Small intestine (tissue), 7 donors: ENCODE results near the gene TMEM108. TPM values are rescaled to one million over a fixed set of nuclear protein-coding genes. Genes with fewer than 3 reads are reported as not detected.

Experiments
- DNase-seq, 2 donors: peaks; one replicate each; pipeline versions ENCODE4 v3.0.0 to v3.0.0-alpha.2; 2013
- FAIRE-seq: peaks from 2 replicates; lab custom pipeline; 2012; peaks lifted over from hg19 to GRCh38; lab: Jason Lieb, UNC
- H3K27ac ChIP-seq, 3 donors: one replicate each; pipeline ENCODE4 v1.5.1; 2013; ENCODE audit warnings: low read length in 2 of 3, mild to moderate bottlenecking in 2 of 3, control low read depth in 1 of 3, inconsistent platforms in 1 of 3, low read depth in 1 of 3, moderate library complexity in 1 of 3
- H3K27me3 ChIP-seq, 3 donors: one replicate each; pipeline ENCODE4 v1.6.1; 2013; ENCODE audit warnings: low read length in 3 of 3, inconsistent platforms in 1 of 3; ENCODE audit not compliant: control insufficient read depth in 3 of 3, insufficient read depth in 3 of 3
- H3K36me3 ChIP-seq, 3 donors: one replicate each; pipeline ENCODE4 v1.6.1; 2013; ENCODE audit warnings: low read length in 3 of 3, inconsistent platforms in 1 of 3, low read depth in 1 of 3, mild to moderate bottlenecking in 1 of 3, moderate library complexity in 1 of 3; ENCODE audit not compliant: control insufficient read depth in 3 of 3, insufficient read depth in 2 of 3
- H3K4me1 ChIP-seq, 3 donors: one replicate each; pipeline ENCODE4 v1.6.1; 2013; ENCODE audit warnings: low read length in 2 of 3, inconsistent platforms in 1 of 3, low read depth in 1 of 3, mild to moderate bottlenecking in 1 of 3, moderate library complexity in 1 of 3; ENCODE audit not compliant: control insufficient read depth in 3 of 3, insufficient read depth in 2 of 3
- H3K4me3 ChIP-seq, 3 donors: one replicate each; pipeline ENCODE4 v1.5.1; 2013; ENCODE audit warnings: low read length in 3 of 3, control low read depth in 1 of 3, inconsistent platforms in 1 of 3, low read depth in 1 of 3, mild to moderate bottlenecking in 1 of 3, moderate library complexity in 1 of 3
- H3K9me3 ChIP-seq, 2 donors: one replicate each; pipeline ENCODE4 v1.6.1; 2013; ENCODE audit warnings: low read depth in 1 of 2, low read length in 1 of 2; ENCODE audit not compliant: control insufficient read depth in 2 of 2, insufficient read depth in 1 of 2
- WGBS, 3 donors: extraction: QIAGEN DNeasy Blood & Tissue Kit; methylation state at CpG; one replicate each; pipeline ENCODE4 v1.1.7; 2013; 5-methylcytosine and 5-hydroxymethylcytosine counted together
- polyA plus RNA-seq, 4 donors: library from polyadenylated mRNA; stranded (reverse) in 3 of 4; unstranded in 1 of 4; fragments of 200-250 nt in 3 of 4; fragments of 120-200 nt in 1 of 4; gene quantifications; one replicate each; pipeline versions ENCODE4 v1.2.1 to v1.2.3, GENCODE V29; 2013
- donor health status: healthy with polysubstance abuse.
- donor health status: control.
- donor health status: control.
- donor health status: Bipolar disorder and iron deficiency.
- donor health status: healthy.

TMEM108 gene
- polyA plus RNA-seq, 4 donors: 0.41 to 0.94 TPM; not detected in 2

- 82 to 83% (median 82%) methylated on average over 3 of the region's 3 CpGs for WGBS, 3 donors
- no peaks in the 10 kb centered on the region for H3K27me3 ChIP-seq
- FAIRE-seq: no peak
- no peaks in the 10 kb centered on the region for H3K9me3 ChIP-seq
- no peak overlapping the region for H3K4me3 ChIP-seq
- H3K4me1 ChIP-seq: no peaks in the 10 kb centered on the region
- H3K36me3 ChIP-seq: no peaks in the 10 kb centered on the region
- DNase-seq: no peak
- no peak overlapping the region for H3K27ac ChIP-seq
These were observed 226.7 kb downstream of the TMEM108 start for GRCh38 chr3:133264920-133265319.

- no peak for DNase-seq
- 52 to 55% (median 55%) methylated on average over 1 of the region's 1 CpG for WGBS, 3 donors
- no peak for FAIRE-seq
These were observed 230.5 kb downstream of the TMEM108 start for GRCh38 chr3:133268726-133269134.

GRCh38 chr3:133269393-133269792 is 231.2 kb downstream of the TMEM108 start:
- no peak overlapping the region for H3K4me3 ChIP-seq

More at GRCh38 chr3:133268726-133269134, 230.5 kb downstream of the TMEM108 start:
- no peaks in the 10 kb centered on the region for H3K27me3 ChIP-seq
- H3K27ac ChIP-seq: no peak overlapping the region
- H3K4me1 ChIP-seq: no peaks in the 10 kb centered on the region
- H3K4me3 ChIP-seq: no peak overlapping the region
- H3K36me3 ChIP-seq: no peaks in the 10 kb centered on the region
- no peaks in the 10 kb centered on the region for H3K9me3 ChIP-seq

DNA sequence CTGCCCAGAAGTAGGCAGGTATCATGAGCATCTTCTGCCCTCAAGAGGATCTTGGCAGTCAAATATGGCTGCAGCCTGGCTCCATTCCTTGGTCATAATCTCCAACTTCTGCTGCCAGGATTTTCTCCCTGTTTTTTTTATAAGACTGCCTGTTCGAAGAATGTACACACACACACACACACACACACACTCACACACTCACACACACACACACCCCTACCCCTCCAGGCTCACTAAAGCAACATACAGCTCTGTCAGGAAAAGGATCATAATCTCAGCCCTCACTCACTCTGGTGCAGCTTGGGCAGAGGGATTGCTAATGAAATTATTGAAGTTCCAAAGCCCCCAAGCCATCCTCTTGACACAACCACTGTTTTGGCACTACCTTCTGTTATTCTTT is 232.4 kb downstream of the TMEM108 start:
- DNase-seq (no peak), FAIRE-seq (no peak)
- Histone ChIP-seq H3K36me3 (no peaks in the 10 kb centered on the region), H3K27ac (no peak overlapping the region), H3K9me3 (no peaks in the 10 kb centered on the region), H3K27me3 (no peaks in the 10 kb centered on the region), H3K4me3 (no peak overlapping the region), H3K4me1 (no peaks in the 10 kb centered on the region)
- 35 to 56% (median 44%) methylated on average over 1 of the region's 1 CpG for WGBS, 3 donors

More at GRCh38 chr3:133269393-133269792, 231.2 kb downstream of the TMEM108 start:
- no peaks in the 10 kb centered on the region for H3K4me1 ChIP-seq
- H3K27ac ChIP-seq: no peak overlapping the region
- no peaks in the 10 kb centered on the region for H3K27me3 ChIP-seq
- WGBS, 3 donors: 14 to 21% (median 19%) methylated on average over 1 of the region's 1 CpG
- H3K9me3 ChIP-seq: no peaks in the 10 kb centered on the region
- H3K36me3 ChIP-seq: no peaks in the 10 kb centered on the region
- FAIRE-seq (no peak), DNase-seq (peak in 1 of 2 donors; percentile 41)

- DNase-seq (no peak), FAIRE-seq (no peak)
- H3K4me3 ChIP-seq: no peak overlapping the region
- H3K27me3 ChIP-seq: no peaks in the 10 kb centered on the region
- H3K27ac ChIP-seq: no peak overlapping the region
- 87 to 90% (median 90%) methylated on average over 3 of the region's 3 CpGs for WGBS, 3 donors
- H3K9me3 ChIP-seq: no peaks in the 10 kb centered on the region
- no peaks in the 10 kb centered on the region for H3K4me1 ChIP-seq
- H3K36me3 ChIP-seq: no peaks in the 10 kb centered on the region
These were observed 232.9 kb downstream of the TMEM108 start for GRCh38 chr3:133271042-133271441.

GRCh38 chr3:133271539-133271938 is 233.3 kb downstream of the TMEM108 start:
- 55 to 64% (median 63%) methylated on average over 4 of the region's 4 CpGs for WGBS, 3 donors
- DNase-seq (no peak), FAIRE-seq (no peak)
- Histone ChIP-seq H3K4me3 (no peak overlapping the region), H3K36me3 (no peaks in the 10 kb centered on the region), H3K9me3 (no peaks in the 10 kb centered on the region), H3K27me3 (no peaks in the 10 kb centered on the region), H3K4me1 (no peaks in the 10 kb centered on the region), H3K27ac (no peak overlapping the region)

DNA sequence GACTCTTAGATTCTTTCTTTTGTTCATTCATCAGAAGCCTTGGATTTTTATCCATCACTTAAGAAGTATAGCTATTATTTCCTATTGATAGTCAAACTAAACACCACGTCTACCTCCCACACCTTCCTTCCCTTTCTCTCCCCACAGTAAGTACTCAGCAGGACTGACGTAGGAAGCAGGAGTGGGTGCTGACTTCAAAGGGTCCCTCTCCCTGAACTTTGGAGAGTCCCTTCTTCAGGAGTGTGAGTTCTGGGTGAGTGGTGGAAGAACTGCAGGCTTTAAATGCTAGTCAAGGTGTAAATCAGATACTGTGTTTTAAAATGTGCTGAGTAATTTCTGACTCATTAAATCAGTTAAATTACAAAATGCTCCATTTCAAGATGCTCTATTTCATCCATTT is 235.2 kb downstream of the TMEM108 start:
- no peak for FAIRE-seq
- no peaks in the 10 kb centered on the region for H3K9me3 ChIP-seq
- WGBS, 3 donors: 55 to 63% (median 58%) methylated on average over 2 of the region's 2 CpGs

GRCh38 chr3:133274477-133274876 is 236.3 kb downstream of the TMEM108 start:
- Histone ChIP-seq H3K9me3 (no peaks in the 10 kb centered on the region), H3K4me1 (no peaks in the 10 kb centered on the region), H3K27ac (no peak overlapping the region), H3K36me3 (no peaks in the 10 kb centered on the region), H3K4me3 (no peak overlapping the region), H3K27me3 (no peaks in the 10 kb centered on the region)
- FAIRE-seq: no peak
- DNase-seq: no peak

More for the DNA sequence above, 235.2 kb downstream of the TMEM108 start:
- Histone ChIP-seq H3K36me3 (no peaks in the 10 kb centered on the region), H3K4me1 (no peaks in the 10 kb centered on the region), H3K27ac (no peak overlapping the region), H3K27me3 (no peaks in the 10 kb centered on the region), H3K4me3 (no peak overlapping the region)
- DNase-seq: no peak

DNA sequence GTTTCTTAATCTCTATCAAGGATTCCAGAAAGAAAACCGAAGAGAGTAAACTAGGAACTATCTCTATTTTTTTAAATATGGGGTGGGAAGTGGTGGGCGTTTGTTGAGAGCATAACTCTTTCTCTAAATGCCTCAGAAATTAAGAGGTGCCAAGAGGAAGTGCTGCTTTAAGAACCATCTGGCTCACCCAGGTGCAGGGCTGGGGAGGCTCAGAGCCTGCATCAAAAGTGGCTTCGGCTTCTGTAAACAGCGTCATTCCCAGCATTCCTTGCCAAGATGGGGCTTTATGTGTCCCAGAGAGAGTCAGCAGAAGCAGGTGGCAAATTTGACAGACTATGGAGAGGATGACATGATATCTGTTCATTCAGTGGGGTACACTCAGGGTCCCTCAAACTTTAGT is 238.4 kb downstream of the TMEM108 start:
- no peak for FAIRE-seq

More for the DNA sequence above, 238.4 kb downstream of the TMEM108 start:
- WGBS, 3 donors: 50 to 58% (median 52%) methylated on average over 4 of the region's 4 CpGs
- no peaks in the 10 kb centered on the region for H3K4me1 ChIP-seq
- no peak overlapping the region for H3K27ac ChIP-seq
- H3K9me3 ChIP-seq: no peaks in the 10 kb centered on the region
- no peak for DNase-seq
- no peak overlapping the region for H3K4me3 ChIP-seq
- H3K27me3 ChIP-seq: no peaks in the 10 kb centered on the region
- no peaks in the 10 kb centered on the region for H3K36me3 ChIP-seq
